ENCODE data around the gene SLC8A1.
A peak's percentile ranks its signal among the peaks of the same experiment; 100 is the strongest.

Gene SLC8A1

GRCh38 chr2:40208463-40208862 lies 243.4 kb downstream of the SLC8A1 start:
- in situ Hi-C loops (cut with HindIII; ENCODE audit: low sequenced_read_pairs): no loop called here
- no peak for TF ChIP-seq CTCF (IDR thresholded peaks at IDR 0.05; ENCODE audit: low read depth, low read length, missing control alignments)
- no peak overlapping the region for H3K4me3 ChIP-seq (ENCODE audit: low read depth, low read length)
- no peak for DNase-seq (ENCODE audit: low read depth)

GRCh38 chr2:40204268-40204667 lies 247.6 kb downstream of the SLC8A1 start:
- in situ Hi-C loops (cut with HindIII; ENCODE audit: low sequenced_read_pairs): no loop called here
- H3K4me3 ChIP-seq (ENCODE audit: low read depth, low read length): no peak overlapping the region
- TF ChIP-seq CTCF (IDR thresholded peaks at IDR 0.05; ENCODE audit: low read depth, low read length, missing control alignments): no peak
- peak; percentile 23 for DNase-seq (ENCODE audit: low read depth)

GRCh38 chr2:40202798-40203400 lies 249.0 kb downstream of the SLC8A1 start:
- no peak for TF ChIP-seq CTCF (IDR thresholded peaks at IDR 0.05; ENCODE audit: low read depth, low read length, missing control alignments)
- H3K4me3 ChIP-seq (ENCODE audit: low read depth, low read length): no peak overlapping the region
- in situ Hi-C loops (cut with HindIII; ENCODE audit: low sequenced_read_pairs): no loop called here
- DNase-seq (ENCODE audit: low read depth): no peak

GRCh38 chr2:40201425-40201824 lies 250.5 kb downstream of the SLC8A1 start:
- no peak overlapping the region for H3K4me3 ChIP-seq (ENCODE audit: low read depth, low read length)
- no peak for DNase-seq (ENCODE audit: low read depth)
- in situ Hi-C loops (cut with HindIII; ENCODE audit: low sequenced_read_pairs): no loop called here
- TF ChIP-seq CTCF (IDR thresholded peaks at IDR 0.05; ENCODE audit: low read depth, low read length, missing control alignments): no peak

DNA sequence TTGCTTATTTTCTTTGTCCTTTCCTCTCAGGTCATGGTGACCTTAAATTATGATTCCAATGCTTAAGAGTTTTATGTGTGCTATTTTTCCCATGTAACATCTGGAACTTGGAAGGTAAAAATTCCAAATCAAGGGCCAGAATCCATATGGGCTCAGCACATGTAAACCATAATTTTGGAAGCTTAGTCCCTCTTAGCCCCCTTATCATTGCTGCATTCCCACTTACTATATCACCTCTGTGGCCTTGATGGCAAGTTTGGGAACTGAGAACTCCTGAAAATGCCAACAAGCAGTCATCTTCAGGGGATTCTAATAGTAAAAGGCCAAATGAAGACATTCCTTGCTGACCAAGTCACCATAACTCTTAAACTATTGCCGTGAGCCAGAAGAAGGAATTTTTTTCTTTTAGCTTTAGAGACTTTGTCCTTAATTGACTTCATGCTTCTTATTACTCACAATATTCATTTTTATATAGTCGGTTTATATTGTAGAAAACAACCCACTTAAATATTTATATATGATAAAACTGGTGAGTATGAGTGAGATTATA lies 251.4 kb downstream of the SLC8A1 start:
- no peak for DNase-seq (ENCODE audit: low read depth)
- TF ChIP-seq CTCF (IDR thresholded peaks at IDR 0.05; ENCODE audit: low read depth, low read length, missing control alignments): no peak
- in situ Hi-C loops (cut with HindIII; ENCODE audit: low sequenced_read_pairs): no loop called here
- no peak overlapping the region for H3K4me3 ChIP-seq (ENCODE audit: low read depth, low read length)

DNA sequence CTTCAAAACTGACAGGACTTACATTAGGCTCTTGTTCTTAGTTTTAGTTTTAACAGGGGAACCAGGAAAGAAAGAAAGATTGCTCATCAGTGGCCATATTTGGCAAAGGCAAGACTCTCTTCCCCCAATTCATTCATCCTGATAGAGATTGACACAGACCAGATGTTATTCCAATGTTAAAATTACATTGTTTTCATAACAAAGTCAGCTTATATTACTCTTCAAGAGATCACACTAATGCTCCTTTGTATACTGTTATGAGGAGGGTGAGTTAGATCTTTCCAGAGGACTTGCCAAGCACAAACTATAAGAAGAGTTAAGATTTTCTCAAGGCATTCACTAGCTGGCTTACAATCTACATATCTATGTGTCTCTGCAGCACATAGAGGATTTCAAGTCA lies 252.1 kb downstream of the SLC8A1 start:
- in situ Hi-C loops (cut with HindIII; ENCODE audit: low sequenced_read_pairs): no loop called here
- DNase-seq (ENCODE audit: low read depth): no peak
- H3K4me3 ChIP-seq (ENCODE audit: low read depth, low read length): no peak overlapping the region
- no peak for TF ChIP-seq CTCF (IDR thresholded peaks at IDR 0.05; ENCODE audit: low read depth, low read length, missing control alignments)

Measured in astrocyte of the cerebellum (primary cell).